K562 (cell line): ENCODE results near the gene CPN2. TPM values are rescaled to one million over a fixed set of nuclear protein-coding genes. Genes with fewer than 3 reads are reported as not detected.

Experiments used
- ATF1 ChIP-seq, 2 experiments: fragments of 450-650 bp in 1 of 2; IDR thresholded peaks; 2 replicates each; pipeline ENCODE4 v1.6.1; 2016; ENCODE audit warnings: missing compliant biosample characterization in 1 of 2, missing genetic modification characterization in 1 of 2
- BHLHE40 ChIP-seq: IDR thresholded peaks from 2 replicates; pipeline ENCODE4 v1.6.1; 2011; ENCODE audit warnings: low read length, improper control_type of control experiment
- ELF4 ChIP-seq: fragments of 450-650 bp; formaldehyde crosslinking; IDR thresholded peaks from 2 replicates; pipeline ENCODE4 v1.4.0; 2022; ENCODE audit warnings: missing genetic modification characterization
- GTF2E2 ChIP-seq: fragments of 200-800 bp; sonication (Bioruptor generic); IDR thresholded peaks from 2 replicates; pipeline ENCODE4 v1.6.1; 2016; ENCODE audit warnings: missing genetic modification characterization, missing compliant biosample characterization
- GTF3C2 ChIP-seq: IDR thresholded peaks from 3 replicates; pipeline ENCODE4 v1.6.1; 2011; ENCODE audit warnings: borderline replicate concordance, mild to moderate bottlenecking, moderate library complexity; ENCODE audit not compliant: insufficient read length; ENCODE audit errors: extremely low read depth
- HMBOX1 ChIP-seq: sonication (generic); IDR thresholded peaks from 2 replicates; pipeline ENCODE4 v1.6.1; 2016
- MLX ChIP-seq, 2 experiments: fragments of 450-650 bp in 1 of 2; sonication (generic) in 1 of 2; formaldehyde crosslinking; conservative IDR thresholded peaks; 2 replicates each; pipeline versions ENCODE4 v1.4.0 to v1.8.1; 2020 to 2022; ENCODE audit warnings: mild to moderate bottlenecking in 1 of 2, missing genetic modification reagents in 1 of 2
- MYC ChIP-seq, 2 experiments: fragments of 250-450 bp in 1 of 2; sonication (Bioruptor Pico) in 1 of 2; IDR thresholded peaks; 2 replicates each; pipeline versions ENCODE4 v1.5.1 to v1.6.1; 2012 to 2021; ENCODE audit warnings: low read depth in 2 of 2, borderline replicate concordance in 1 of 2, improper control_type of control experiment in 1 of 2, low read length in 1 of 2, mild to moderate bottlenecking in 1 of 2, moderate library complexity in 1 of 2
- NELFE ChIP-seq: IDR thresholded peaks from 2 replicates; pipeline ENCODE4 v1.6.1; 2011; ENCODE audit warnings: mild to moderate bottlenecking; ENCODE audit not compliant: insufficient read depth, insufficient read length
- SAFB ChIP-seq: fragments of 200-400 bp; formaldehyde crosslinking; IDR thresholded peaks from 2 replicates; pipeline ENCODE4 v1.6.1; 2017; ENCODE audit warnings: low read depth, low read length, borderline replicate concordance
- SAFB2 ChIP-seq: fragments of 200-400 bp; formaldehyde crosslinking; IDR thresholded peaks from 2 replicates; pipeline ENCODE4 v1.6.1; 2018; ENCODE audit warnings: borderline replicate concordance, low read length, low read depth, moderate library complexity; ENCODE audit not compliant: severe bottlenecking
- ZBTB26 ChIP-seq: fragments of 450-650 bp; formaldehyde crosslinking; IDR thresholded peaks from 2 replicates; pipeline ENCODE4 v1.4.0; 2022; ENCODE audit warnings: missing genetic modification characterization
- ZMIZ1 ChIP-seq, 2 experiments: fragments of 150-350 bp in 1 of 2; IDR thresholded peaks; 2 replicates each; pipeline ENCODE4 v1.6.1; 2012 to 2016; ENCODE audit warnings: low read depth in 2 of 2, low read length in 2 of 2, mild to moderate bottlenecking in 1 of 2, moderate library complexity in 1 of 2
- polyA plus RNA-seq, 8 experiments: library from polyadenylated mRNA; depleted of rRNA in 4 of 8; stranded (reverse) in 5 of 8; unstranded in 3 of 8; fragments of >200 nt; fragmentation: Nextera tagmentation in 2 of 8; fragmentation: Illumina TruSeq in 1 of 8; extraction: Ambion mirVana in 2 of 8; extraction: Trizol in 1 of 8; gene quantifications; 2 replicates each; pipeline versions ENCODE4 v1.2.1 to v1.2.3, GENCODE V29; 2011 to 2014; ENCODE audit warnings: inconsistent platforms in 1 of 8, missing spikeins in 1 of 8
- total RNA-seq, 7 experiments: library from RNA; depleted of rRNA in 6 of 7; stranded (reverse); fragments of >200 nt in 6 of 7; fragmentation: Illumina TruSeq in 2 of 7; extraction: Trizol in 2 of 7; gene quantifications; 2 replicates each; pipeline versions ENCODE4 v1.2.1 to v1.2.3, GENCODE V29; 2011 to 2021; ENCODE audit warnings: low replicate concordance in 1 of 7

Gene CPN2
- total and polyA plus RNA-seq, 9 of the 15 experiments (the other 6 are each of a cell fraction or from before 2014, with no cell fraction given) = not detected

- TF ChIP-seq ZMIZ1 (IDR thresholded peaks at IDR 0.05; ENCODE audit: low read depth in 2 of 2, low read length in 2 of 2) = 0 out of 4 replicates have a peak, but pooled peaks of 1 of the 2 experiments have one; percentile 24
- peak; percentile 26; the same call in 1 of the 2 replicates for TF ChIP-seq HMBOX1
- peak; percentile 45; the same call in 1 of the 2 replicates for TF ChIP-seq MYC (IDR thresholded peaks at IDR 0.05; ENCODE audit: low read depth, low read length)
- TF ChIP-seq MYC (CRISPR knock-in tag; IDR thresholded peaks at IDR 0.05; ENCODE audit: borderline replicate concordance, low read depth) = 0 out of 2 replicates have a peak, but pooled peaks have one; percentile 17
- no peak for TF ChIP-seq NELFE
- TF ChIP-seq GTF2E2 (tag) = no peak
- TF ChIP-seq SAFB2 = no peak
- TF ChIP-seq ATF1 (CRISPR knock-in tag; IDR thresholded peaks at IDR 0.05) = no peak
- TF ChIP-seq ATF1 (tag; IDR thresholded peaks at IDR 0.05) = peak; percentile 81
- peak; percentile 17; the same call in 1 of the 2 replicates for TF ChIP-seq SAFB
- TF ChIP-seq ELF4 = peak; percentile 39; the same call in 1 of the 2 replicates
- TF ChIP-seq ZBTB26 (CRISPR knock-in tag) = no peak
- TF ChIP-seq MLX (CRISPR knock-in tag; conservative IDR thresholded peaks at IDR 0.05) = no peak
- TF ChIP-seq GTF3C2 = no peak
- peak; percentile 92 for TF ChIP-seq BHLHE40
Measured at GRCh38 chr3:194323785-194324735, 27.1 kb downstream of the CPN2 start (continued).
